ENCODE results near the gene ADH1A.

GRCh38 chr4:99276417-99276816 lies 14.4 kb downstream of the ADH1A start:
- TF ChIP-seq CTCF (IDR thresholded peaks at IDR 0.05; ENCODE audit: insufficient read depth, low read length, poor library complexity, severe bottlenecking): no peak
- no peak for TF ChIP-seq EZH2phosphoT487 (conservative IDR thresholded peaks at IDR 0.05; ENCODE audit: low read length)
